8988T (cell line): ENCODE measurements around the gene CEP128.
A peak's percentile ranks its signal among the peaks of the same experiment; 100 is the strongest.
"Not testable (repeated sequence)": the region's sequence is repeated elsewhere in the genome, so short reads cannot be mapped to it uniquely, and the experiment has no call there.

Source experiments
- DNase-seq: peaks from one replicate; pipeline ENCODE4 v3.0.0; 2011

CEP128 gene

DNA sequence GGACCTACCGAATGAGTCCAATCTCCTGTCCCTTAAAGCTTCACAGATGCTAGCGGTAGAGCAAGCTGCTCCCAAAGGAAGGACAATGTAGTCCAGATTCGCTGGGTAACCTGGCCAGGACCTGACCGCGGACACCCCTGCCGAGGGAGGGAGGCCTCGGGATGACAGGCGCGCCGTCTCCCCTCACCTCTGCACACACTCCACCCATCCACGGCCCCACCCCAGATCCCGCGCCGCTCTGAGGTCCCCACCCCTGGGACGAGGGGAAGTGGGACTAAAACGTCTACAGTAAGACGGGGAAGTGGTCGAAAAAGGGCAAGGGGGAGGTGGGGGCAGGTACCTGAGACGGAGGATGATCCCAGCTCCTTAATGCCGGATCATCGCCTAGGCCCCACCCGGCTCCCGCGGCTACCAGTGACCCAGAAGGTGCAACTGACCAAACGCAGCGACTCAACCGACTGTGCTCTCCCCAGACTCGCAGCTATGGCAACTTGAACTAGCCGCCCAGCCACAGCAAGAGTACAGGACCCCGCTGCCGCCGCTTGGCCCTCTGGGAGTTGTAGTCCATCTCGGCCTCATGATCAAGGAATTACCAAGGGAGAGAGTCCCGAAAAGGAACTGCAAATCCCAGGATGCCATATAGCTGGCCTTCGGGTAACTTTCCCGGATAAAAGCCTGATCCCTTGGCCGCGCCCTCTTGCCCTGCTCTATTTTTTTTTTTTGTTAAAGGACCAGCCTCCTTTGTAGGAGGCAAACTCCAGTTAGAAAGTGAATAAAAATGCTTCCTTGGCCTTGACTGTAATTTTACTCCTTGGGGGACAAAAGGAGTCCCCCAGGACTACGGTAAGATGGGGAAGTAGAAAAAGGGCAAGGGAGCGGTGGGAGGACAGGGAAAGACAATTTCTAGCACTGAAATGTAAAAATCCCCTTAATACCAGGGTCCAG, at the start of gene CEP128:
TSS of gene CEP128 (minus strand) at position 498 of the 945 bp plus-strand sequence.
- DNase-seq = peak; percentile 27

GRCh38 chr14:80988735-80989429, 47.3 kb upstream of the CEP128 start:
- DNase-seq = no peak

DNA sequence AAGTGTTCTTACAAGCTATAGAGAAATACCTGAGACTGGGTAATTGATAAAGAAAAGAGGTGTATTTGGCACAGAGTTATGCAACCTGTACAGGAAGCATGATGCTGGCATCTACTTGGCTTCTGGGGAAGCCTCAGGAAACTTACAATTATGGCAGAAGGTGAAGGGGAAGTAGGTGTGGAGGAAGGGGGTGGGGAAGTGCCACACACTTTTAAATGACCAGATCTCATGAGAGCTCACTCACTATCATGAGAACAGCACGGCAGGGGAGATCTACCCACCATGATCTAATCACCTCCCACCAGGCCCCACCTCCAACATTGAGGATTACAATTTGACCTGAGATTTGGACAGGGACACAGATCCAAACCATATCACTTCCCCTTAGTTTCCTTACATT, 46.7 kb upstream of the CEP128 start:
- DNase-seq = no peak

- peak; percentile 12 for DNase-seq
These were observed 45.9 kb upstream of the CEP128 start for GRCh38 chr14:80987235-80988032.

GRCh38 chr14:80982711-80983110, 41.2 kb upstream of the CEP128 start:
- DNase-seq = no peak

- no peak for DNase-seq
These were observed 40.1 kb upstream of the CEP128 start for GRCh38 chr14:80981673-80982072.

- no peak for DNase-seq
These were observed 39.6 kb upstream of the CEP128 start for GRCh38 chr14:80981156-80981555.

DNA sequence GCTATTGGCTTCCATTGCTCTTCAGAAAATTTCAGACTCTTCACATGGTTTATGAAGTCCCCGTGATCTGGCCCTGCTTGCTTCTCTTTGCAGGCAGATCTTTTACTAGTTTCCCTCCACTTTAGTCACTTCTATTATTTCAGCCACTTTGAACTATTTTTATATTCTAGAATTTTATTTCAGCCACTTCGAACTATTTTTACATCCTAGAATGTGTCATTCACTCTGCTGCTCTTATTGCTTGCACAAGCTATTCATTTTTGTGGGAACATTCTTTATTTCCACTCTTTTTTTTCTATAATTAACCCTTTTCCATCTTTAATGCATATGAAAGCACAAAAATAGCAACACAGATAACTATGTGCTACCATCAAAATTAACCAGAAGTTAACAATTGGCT, 38.4 kb upstream of the CEP128 start:
- no peak for DNase-seq

DNA sequence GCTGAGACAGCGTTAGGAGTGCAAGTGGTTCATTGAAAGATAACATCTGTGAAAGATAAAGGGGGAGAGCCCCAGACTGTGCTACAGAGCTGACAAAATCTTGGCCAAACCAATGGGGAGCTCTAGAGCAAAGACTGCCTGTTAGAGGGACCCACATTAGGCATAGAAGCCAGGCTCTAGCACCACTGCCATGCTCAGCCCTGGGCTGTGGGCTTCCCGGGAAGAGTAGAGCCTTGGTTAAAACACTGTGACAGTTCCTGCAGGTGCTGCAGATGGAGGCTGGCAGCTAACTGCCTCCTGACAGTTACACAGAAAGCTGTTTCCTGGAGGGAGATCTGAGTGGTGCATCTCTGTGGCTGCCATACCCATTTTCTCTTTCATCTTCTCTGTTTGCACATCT, 36.9 kb upstream of the CEP128 start:
- DNase-seq = no peak

- no peak for DNase-seq
These were observed 35.7 kb upstream of the CEP128 start for GRCh38 chr14:80977221-80977620.

GRCh38 chr14:80974679-80975078, 33.1 kb upstream of the CEP128 start:
- no peak for DNase-seq

DNA sequence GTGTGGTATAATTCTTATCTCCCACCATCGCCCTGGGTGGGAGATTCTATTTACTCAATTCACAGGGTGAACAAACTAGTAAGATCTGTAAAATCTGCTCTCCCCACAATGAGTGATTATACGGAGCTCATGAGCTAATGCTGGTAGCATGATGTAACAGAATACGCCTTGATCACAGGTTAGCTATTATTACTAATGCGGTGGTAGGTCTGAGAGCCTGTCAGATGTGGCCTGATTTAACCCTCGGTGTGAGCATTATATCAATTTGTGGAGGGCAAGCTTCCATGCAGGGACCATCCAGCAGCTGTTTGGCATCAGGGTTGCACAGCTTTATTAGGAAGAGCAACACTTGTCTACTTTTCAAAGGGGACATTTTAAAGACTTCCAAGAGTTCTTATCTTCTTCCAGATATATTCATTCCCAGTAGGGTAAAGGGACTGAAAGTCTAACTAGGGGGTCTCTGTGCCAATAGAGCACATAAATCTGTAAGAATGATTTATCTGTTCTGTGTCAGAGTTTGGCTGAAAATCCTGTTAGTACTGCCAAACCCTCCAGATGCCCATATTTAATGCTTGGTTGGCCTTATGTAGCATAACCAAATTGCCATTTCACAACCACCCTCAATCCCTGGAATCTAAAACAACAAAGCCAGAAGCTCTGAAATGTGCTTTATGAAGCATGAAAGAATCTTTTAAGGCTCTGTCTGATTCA, 32.5 kb upstream of the CEP128 start:
- no peak for DNase-seq

- no peak for DNase-seq
These were observed 23.5 kb upstream of the CEP128 start for GRCh38 chr14:80965037-80965436.

- no peak for DNase-seq
These were observed 18.0 kb upstream of the CEP128 start for GRCh38 chr14:80959496-80959895.

DNA sequence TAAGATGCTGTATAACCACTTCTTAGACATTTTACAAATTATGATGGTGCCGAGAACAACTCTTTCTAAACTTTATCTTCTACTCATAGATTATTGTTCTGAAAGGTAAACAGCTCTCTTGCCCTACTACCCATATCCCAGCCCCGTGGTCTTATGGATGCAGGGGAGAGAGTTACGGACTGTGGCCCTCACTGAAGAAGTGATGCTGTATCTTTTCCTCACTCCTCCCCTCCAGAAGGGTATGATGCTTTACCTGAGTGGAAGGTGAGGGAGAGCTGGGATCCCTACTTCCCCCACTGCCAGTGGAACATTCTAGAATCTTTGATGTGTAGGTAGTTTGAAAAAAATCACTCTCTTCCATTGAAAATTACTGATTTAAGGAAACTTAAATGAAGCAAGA, 17.4 kb upstream of the CEP128 start:
- no peak for DNase-seq

DNA sequence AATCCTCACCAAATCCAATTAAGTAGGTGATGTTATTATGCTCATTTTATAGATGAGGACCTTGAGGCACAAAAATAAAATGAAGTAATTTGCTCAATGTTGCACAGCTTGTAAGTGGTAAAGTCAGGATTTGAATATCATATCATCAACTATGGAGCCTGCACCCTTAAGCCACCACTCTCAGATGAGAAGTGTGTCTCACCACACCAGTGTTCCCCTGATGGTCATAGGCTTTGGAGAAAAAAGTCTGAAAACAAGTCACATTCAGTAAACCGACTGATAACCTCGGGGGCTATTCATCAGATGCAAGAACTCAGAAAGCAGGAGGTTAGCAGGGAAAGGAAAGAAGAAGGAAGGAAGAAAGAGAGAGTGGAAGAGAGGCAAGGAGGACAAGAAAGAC, 16.7 kb upstream of the CEP128 start:
- no peak for DNase-seq

DNA sequence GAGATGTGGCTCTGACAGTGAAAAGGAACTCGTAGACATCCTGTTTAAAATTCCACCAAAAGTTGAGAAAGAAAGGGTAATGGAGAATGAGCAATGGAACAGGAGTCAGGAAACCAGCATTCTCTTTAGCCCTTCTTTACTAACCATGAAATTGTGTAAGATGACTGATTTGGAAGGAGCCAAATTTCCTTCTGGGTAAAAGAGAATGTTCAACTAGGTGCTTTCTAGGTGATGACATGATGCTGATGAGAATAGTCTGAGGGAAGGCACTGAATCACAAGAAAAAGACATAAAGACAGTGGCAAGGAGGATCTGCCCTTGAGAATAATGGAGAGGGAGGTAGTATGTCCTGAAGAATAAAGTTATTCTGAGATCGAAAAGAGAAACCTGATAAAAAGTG, 16.1 kb upstream of the CEP128 start:
- DNase-seq = no peak

DNA sequence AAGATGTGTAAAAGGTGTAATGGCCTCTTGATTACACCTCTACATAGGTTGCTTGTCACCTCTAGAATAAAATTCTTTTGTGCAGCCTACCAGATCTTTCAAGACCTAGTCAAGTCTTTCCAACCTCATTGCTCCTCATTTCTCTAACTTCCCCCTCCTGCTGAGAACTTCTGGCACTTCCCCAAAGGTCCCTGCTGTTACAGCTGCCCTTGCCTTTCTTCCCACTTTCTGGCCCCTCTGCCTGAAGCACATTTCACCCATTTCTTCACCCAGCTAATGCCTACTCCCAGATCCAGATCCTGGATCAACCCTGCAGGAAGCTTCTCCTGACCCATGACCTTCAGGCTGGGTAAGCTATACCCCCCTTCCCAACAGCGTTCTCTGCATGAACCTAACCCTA, 15.4 kb upstream of the CEP128 start:
- no peak for DNase-seq

DNA sequence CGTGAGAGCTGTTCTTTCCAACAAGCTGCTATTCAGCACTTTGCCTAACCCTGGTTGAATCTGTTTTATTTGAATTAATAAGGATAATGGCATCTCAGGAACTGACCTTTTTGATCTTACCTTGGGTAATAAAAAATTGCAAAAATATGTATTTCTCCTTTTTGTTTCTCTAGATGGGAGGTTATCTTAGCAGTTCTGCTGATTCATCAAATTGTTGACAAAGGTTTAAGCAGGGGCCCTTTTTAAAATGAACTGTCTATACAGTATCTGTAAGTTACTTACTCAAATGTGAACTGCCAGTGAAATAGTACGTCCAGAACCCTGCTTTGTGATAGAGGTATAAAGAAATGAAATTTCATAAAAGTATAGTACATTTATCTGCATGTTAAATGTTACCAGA, 14.6 kb upstream of the CEP128 start:
- no peak for DNase-seq

- DNase-seq = no peak
These were observed 13.9 kb upstream of the CEP128 start, which contains the start of gene TSHR for GRCh38 chr14:80955416-80955941. Gene TSHR (plus strand): TSS chr14:80955621. CDS start chr14:80955681, 60 bp downstream.

DNA sequence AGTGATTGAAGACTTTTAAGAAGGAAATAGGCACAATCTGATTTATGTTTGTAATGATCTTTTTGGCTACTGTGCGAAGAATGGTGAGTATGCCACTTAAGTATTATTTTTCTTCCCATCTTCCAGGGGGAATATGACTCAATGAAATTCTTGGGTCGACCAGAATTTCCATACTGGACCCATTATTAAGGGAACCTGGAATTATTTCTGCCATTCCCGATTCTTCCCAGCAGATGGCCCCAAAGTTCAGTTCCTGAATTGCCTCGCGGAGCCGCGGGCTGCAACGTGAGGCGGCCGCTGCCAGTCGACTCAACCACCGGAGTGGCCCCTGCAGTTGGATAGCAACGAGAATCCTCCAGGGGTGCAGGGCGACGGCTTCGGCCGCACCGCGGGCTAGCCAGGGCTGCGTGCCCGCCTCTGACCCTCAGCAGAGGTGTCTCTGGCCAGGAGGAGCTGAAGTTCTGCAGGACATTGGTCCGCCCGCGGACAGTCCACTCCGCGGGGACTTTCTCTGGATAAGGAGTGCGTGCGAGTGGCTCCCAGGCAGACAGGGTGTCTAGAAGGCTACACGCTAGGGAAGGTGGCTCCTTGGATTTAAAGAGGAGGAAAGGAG, 13.3 kb upstream of the CEP128 start:
- DNase-seq = peak; percentile 56

DNA sequence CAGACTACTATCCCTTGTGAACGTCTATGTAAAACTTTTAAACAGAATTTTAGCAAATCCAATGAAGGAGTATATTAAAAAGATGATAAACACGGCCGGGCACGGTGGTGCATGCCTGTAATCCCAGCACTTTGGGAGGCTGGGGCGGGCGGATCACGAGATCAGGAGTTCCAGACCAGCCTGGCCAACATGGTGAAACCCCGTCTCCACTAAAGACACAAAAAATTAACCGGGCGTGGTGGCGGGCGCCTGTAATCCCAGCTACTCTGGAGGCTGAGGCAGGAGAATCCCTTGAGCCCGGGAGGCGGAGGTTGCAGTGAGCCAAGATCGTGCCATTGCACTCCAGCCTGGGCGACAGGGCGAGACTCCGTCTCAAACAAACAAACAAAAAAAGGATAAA, 11.7 kb upstream of the CEP128 start:
- not testable (repeated sequence) for DNase-seq
